Erythroblast (primary cell): ENCODE results near the gene KRTAP4-9.

Experiments
- GATA1 ChIP-seq: IDR thresholded peaks from 2 replicates; pipeline ENCODE4 v1.6.1; 2011; ENCODE audit warnings: low read depth, mild to moderate bottlenecking, control low read depth, low read length, moderate library complexity
- POLR2A ChIP-seq: IDR thresholded peaks from 2 replicates; pipeline ENCODE4 v1.6.1; 2011; ENCODE audit warnings: mild to moderate bottlenecking, low read length

- TF ChIP-seq POLR2A, result no peak
- TF ChIP-seq GATA1, result no peak
Observed at GRCh38 chr17:41111151-41111885, 6.1 kb downstream of the KRTAP4-9 start.
